DND-41 (cell line): ENCODE measurements around the gene LCAT.

ENCODE experiments used
- CTCF ChIP-seq: IDR thresholded peaks from 2 replicates; pipeline ENCODE4 v1.5.1; 2012; ENCODE audit warnings: borderline replicate concordance, low read length, moderate library complexity, mild to moderate bottlenecking; ENCODE audit not compliant: poor library complexity, severe bottlenecking; ENCODE audit errors: extremely low read depth
- EZH2 ChIP-seq: IDR thresholded peaks from 3 replicates; pipeline ENCODE4 v1.6.1; 2012; ENCODE audit warnings: borderline replicate concordance, low read depth, mild to moderate bottlenecking, moderate library complexity, low read length, inconsistent platforms; ENCODE audit not compliant: severe bottlenecking

GRCh38 chr16:67935402-67936123, 8.4 kb downstream of the LCAT start:
- TF ChIP-seq CTCF (no peak), EZH2 (no peak)
